GM10266 (cell line): ENCODE data around the gene ITGA2.
A peak's percentile ranks its signal among the peaks of the same experiment; 100 is the strongest.

Source experiments
- DNase-seq: peaks from one replicate; pipeline ENCODE4 v3.0.0; 2012; ENCODE audit errors: extremely low spot score
- TF ChIP-seq, protein P1 (sequence below): IDR thresholded peaks from 2 replicates; pipeline ENCODE4 v1.5.1; 2012; ENCODE audit warnings: mild to moderate bottlenecking, low read depth; ENCODE audit not compliant: control insufficient read depth, insufficient read depth; ENCODE audit errors: missing control alignments

Gene ITGA2

DNA sequence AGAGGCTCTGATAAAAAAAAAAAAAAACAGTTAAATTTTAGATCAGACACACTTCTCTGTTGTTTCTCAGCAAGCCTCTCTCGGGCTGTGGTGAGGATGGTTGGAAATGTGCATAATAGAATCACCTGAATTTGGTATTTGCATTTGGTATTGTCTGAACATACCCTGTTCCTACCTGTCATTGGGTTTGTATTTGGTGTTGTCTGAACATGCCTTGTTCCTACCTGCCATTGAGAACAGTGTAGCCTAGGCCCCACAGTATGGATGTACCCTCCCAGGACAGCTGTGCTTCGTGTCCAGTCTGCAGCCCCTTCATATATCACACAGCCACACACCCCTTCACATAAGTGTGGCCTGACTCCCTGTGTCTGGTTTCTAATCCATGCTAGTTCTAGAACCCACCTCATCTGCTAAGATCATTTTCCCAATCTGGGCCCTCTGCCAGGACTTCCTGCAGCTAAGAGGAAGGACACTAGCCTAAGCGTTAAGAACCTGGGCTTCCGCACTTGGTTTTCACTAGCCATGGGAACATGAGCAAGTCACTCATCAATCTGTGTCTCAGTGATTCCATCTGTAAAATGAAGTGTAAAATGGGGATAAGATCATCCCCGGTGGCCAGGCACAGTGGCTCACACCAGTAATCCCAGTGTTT lies 49.2 kb downstream of the ITGA2 start:
- TF ChIP-seq, protein P1, sequence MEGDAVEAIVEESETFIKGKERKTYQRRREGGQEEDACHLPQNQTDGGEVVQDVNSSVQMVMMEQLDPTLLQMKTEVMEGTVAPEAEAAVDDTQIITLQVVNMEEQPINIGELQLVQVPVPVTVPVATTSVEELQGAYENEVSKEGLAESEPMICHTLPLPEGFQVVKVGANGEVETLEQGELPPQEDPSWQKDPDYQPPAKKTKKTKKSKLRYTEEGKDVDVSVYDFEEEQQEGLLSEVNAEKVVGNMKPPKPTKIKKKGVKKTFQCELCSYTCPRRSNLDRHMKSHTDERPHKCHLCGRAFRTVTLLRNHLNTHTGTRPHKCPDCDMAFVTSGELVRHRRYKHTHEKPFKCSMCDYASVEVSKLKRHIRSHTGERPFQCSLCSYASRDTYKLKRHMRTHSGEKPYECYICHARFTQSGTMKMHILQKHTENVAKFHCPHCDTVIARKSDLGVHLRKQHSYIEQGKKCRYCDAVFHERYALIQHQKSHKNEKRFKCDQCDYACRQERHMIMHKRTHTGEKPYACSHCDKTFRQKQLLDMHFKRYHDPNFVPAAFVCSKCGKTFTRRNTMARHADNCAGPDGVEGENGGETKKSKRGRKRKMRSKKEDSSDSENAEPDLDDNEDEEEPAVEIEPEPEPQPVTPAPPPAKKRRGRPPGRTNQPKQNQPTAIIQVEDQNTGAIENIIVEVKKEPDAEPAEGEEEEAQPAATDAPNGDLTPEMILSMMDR: no peak
- DNase-seq: no peak

DNA sequence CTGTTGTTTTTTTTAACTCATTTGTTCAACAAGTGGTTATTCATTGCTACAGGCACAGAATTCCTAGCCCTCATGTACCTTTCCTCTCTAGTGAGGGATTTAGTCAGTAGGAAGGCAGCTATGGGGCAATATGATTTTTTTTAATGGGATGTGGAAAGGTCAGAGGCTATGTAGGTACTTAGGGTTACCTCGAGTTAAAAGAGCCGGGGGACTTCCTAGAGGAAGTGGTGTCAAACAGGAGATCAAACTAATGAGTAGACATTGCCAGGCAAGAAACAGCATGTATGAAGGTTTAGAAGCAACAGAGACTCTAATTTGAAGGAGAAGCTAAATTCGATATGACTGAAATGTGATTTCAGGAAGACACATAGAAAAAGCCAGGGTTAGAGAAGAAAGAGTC lies 50.7 kb downstream of the ITGA2 start:
- no peak for DNase-seq
- TF ChIP-seq, protein P1: no peak

DNA sequence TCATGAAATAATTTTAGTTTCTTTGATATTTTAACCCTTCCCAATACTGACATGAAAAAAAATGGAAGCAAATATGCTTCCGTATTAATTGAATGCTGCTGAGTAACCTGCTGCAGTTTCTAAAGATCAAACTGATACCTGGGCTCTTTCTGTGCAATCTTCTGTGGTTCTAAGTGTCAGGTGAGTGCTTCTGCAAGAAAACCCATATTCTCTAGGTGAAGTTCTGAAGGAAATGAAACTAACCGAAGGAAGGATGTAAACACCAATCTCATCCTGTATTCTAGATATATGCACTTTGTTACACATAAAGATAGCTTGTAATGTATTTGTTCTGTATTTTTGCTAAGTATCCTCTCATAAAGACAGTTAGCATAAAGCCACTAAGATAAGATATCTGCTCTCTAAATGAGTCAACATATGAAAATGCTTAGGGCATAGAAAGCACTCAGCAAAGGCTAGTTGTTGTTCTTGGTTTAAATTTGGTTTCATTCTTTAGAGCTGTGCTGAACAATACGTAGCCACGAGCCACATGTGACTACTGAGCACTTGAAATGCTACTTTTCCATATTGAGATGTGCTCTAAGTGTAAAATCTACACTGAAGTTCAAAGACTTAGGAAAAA lies 52.0 kb downstream of the ITGA2 start:
- peak; percentile 7 for DNase-seq
- TF ChIP-seq, protein P1: no peak

DNA sequence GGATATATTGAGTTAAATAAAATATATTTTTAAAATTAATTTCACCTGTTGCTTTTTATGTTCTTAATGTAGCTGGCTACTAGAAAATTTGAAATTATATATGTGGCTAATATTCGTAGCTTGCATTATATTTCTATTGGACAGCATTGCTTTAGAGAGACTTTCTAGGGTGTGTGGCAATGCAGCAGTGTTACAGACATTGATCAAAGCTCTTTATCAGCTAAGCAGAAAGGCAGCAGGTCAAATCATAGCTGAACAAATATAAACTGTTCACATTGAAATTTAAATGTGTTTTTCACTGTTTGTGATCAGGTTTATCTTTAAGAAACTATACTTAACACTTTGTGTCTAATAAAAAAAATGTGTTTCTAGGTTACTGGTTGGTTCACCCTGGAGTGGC lies 52.6 kb downstream of the ITGA2 start:
- DNase-seq: no peak
- TF ChIP-seq, protein P1: no peak

DNA sequence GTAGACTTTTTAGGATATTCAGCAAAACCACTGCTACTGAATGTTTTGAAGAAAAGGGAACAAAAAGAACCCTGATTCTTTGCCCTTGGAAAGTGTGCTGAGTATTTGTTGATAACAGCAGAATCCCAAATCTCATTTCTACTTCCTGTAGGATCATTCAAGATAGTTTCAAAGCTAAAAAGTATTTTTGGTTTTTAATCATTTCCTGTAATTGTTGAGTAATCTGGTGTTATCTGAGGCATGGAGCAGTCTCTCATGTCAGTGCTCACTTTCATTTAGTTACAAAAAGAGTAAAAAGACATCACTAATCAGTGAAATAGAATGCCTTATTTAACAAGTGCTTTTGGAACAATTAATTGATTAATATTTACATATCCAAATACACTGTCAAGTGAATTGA lies 56.1 kb downstream of the ITGA2 start:
- DNase-seq: no peak
- TF ChIP-seq, protein P1: no peak

DNA sequence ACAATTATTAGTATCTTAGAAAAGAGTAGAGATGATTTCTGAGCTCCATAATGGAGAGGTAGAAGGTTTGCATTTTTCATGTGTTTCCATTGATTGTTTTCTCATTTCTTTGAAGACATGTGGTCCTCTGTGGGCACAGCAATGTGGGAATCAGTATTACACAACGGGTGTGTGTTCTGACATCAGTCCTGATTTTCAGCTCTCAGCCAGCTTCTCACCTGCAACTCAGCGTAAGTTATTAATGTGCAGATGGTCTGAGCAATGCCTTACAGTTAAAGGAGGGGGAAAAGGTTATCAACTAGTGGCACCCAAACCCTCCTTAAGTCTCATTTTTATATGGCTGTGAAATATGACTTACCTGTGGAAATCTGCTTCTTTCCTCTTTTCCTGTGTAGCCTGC lies 59.1 kb downstream of the ITGA2 start:
- TF ChIP-seq, protein P1: no peak
- DNase-seq: no peak

DNA sequence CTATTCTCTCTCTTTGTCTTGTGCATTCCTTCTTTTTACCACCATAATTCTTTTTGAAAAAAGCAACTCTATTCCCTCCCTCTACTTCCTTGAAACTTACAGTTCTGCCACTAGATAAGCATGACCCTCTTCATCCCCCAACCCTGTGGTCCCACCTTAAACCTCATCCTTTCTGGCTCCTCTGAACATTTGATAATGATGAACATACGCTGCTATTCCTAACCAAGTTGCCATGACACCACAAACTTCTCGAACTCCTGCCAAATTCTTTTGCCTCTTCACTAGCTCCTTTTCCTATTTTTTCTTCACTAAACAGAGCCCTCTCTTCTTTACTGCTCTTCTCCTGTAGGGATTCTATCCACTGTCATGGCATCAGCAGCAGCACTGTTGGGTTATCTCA lies 63.3 kb downstream of the ITGA2 start:
- TF ChIP-seq, protein P1: no peak
- DNase-seq: no peak
